HepG2 (cell line): Measurements from ENCODE around the gene TBRG4. TPM values are rescaled to one million over a fixed set of nuclear protein-coding genes. Genes with fewer than 3 reads are reported as not detected.

Experiments used
- ATAC-seq: fragments of 200-7000 bp; cut with Tn5 transposase; 3 replicates; pipeline ENCODE4 v1.9.1; 2020; ENCODE audit warnings: mild to moderate bottlenecking, moderate library complexity
- BruUV-seq: library from RNA; stranded (reverse); fragments of 400-500 nt; replicated peaks from 2 replicates; lab custom pipeline; 2021; lab: Mats Ljungman, UMichigan
- CTCF ChIA-PET: fragments of 300-600 bp; formaldehyde crosslinking; extraction: SDS; loops from one replicate; lab custom pipeline; 2021; ENCODE audit warnings: low total read pairs, inconsistent platforms, low intra/inter-chr PET ratio; lab: Yijun Ruan, JAX
- POLR2A ChIA-PET: fragments of 350-600 bp; sonication (Branson Sonifier 250); formaldehyde crosslinking; loops from one replicate; lab custom pipeline; 2020; ENCODE audit warnings: antibody characterized with exemption, inconsistent platforms; lab: Yijun Ruan, JAX
- DNase-seq: peaks from one replicate; pipeline ENCODE4 v3.0.0-alpha.2; 2015; ENCODE audit warnings: low spot score
- FAIRE-seq: peaks from 3 replicates; lab custom pipeline; 2011; peaks lifted over from hg19 to GRCh38; lab: Jason Lieb, UNC
- H2AFZ ChIP-seq: one replicate; pipeline ENCODE4 v1.6.1; 2011; ENCODE audit warnings: low read length, inconsistent platforms
- H3K27ac ChIP-seq: fragments of 300-600 bp; 3 replicates; pipeline ENCODE4 v1.8.0; 2011; ENCODE audit warnings: mixed run types, mild to moderate bottlenecking, mixed read lengths, low read length, inconsistent platforms; ENCODE audit not compliant: insufficient read depth; ENCODE audit errors: extremely low read length
- H3K27me3 ChIP-seq, 2 experiments: fragments of 200-600 bp in 1 of 2; 2 replicates in 1 of 2; 3 replicates in 1 of 2; pipeline versions ENCODE4 v1.6.0 to v1.8.0; 2011; ENCODE audit warnings: low read length in 2 of 2, mild to moderate bottlenecking in 2 of 2, moderate library complexity in 2 of 2, inconsistent platforms in 1 of 2; ENCODE audit not compliant: insufficient read depth in 2 of 2, control insufficient read depth in 1 of 2
- H3K36me3 ChIP-seq, 2 experiments: fragments of 200-600 bp in 1 of 2; replicated peaks in 1 of 2; 2 replicates in 1 of 2; 3 replicates in 1 of 2; pipeline versions ENCODE4 v1.5.1 to v1.8.0; 2011; ENCODE audit warnings: low read length in 2 of 2, inconsistent platforms in 1 of 2; ENCODE audit not compliant: insufficient read depth in 2 of 2, control insufficient read depth in 1 of 2
- H3K4me1 ChIP-seq: 2 replicates; pipeline ENCODE4 v1.5.1; 2012; ENCODE audit warnings: low read length, inconsistent platforms; ENCODE audit not compliant: insufficient read depth
- H3K4me2 ChIP-seq: 2 replicates; pipeline ENCODE4 v1.6.0; 2011; ENCODE audit warnings: low read depth, low read length, inconsistent platforms
- H3K4me3 ChIP-seq, 3 experiments: fragments of 200-600 bp in 1 of 3; sonication (generic), shearing (Covaris generic) in 1 of 3; replicated peaks in 1 of 3; 2 replicates each; pipeline ENCODE4 v1.5.1; 2011 to 2016; ENCODE audit warnings: low read length in 3 of 3, inconsistent platforms in 2 of 3, low read depth in 2 of 3, mild to moderate bottlenecking in 2 of 3, control low read depth in 1 of 3, mixed read lengths in 1 of 3; ENCODE audit not compliant: insufficient read depth in 1 of 3
- H3K79me2 ChIP-seq: one replicate; pipeline ENCODE4 v1.6.1; 2011; ENCODE audit warnings: low read length, inconsistent platforms; ENCODE audit not compliant: insufficient read depth
- H3K9ac ChIP-seq: 2 replicates; pipeline ENCODE4 v1.6.0; 2011; ENCODE audit warnings: mild to moderate bottlenecking, low read depth, low read length, inconsistent platforms; ENCODE audit not compliant: insufficient read depth
- H3K9me3 ChIP-seq: 2 replicates; pipeline ENCODE4 v1.5.1; 2012; ENCODE audit warnings: mild to moderate bottlenecking, low read length
- H4K20me1 ChIP-seq: 2 replicates; pipeline ENCODE4 v1.6.0; 2011; ENCODE audit warnings: inconsistent platforms, mild to moderate bottlenecking, low read length, moderate library complexity; ENCODE audit not compliant: insufficient read depth
- ATF1 ChIP-seq: IDR thresholded peaks from 2 replicates; pipeline ENCODE4 v1.6.1; 2016; ENCODE audit warnings: mild to moderate bottlenecking, control low read depth
- HNRNPH1 ChIP-seq: fragments of 200-400 bp; formaldehyde crosslinking; optimal IDR thresholded peaks from 2 replicates; pipeline ENCODE3; 2017; ENCODE audit warnings: mild to moderate bottlenecking, low read depth, low read length
- IKZF1 ChIP-seq: fragments of 450-650 bp; IDR thresholded peaks from 2 replicates; pipeline ENCODE4 v1.7.1; 2016
- RBAK ChIP-seq: sonication (generic); formaldehyde crosslinking; IDR thresholded peaks from 2 replicates; pipeline ENCODE4 v1.5.1; 2020; ENCODE audit warnings: mild to moderate bottlenecking, missing genetic modification reagents
- SRY ChIP-seq: sonication (generic); formaldehyde crosslinking; IDR thresholded peaks from 2 replicates; pipeline ENCODE4 v1.8.0; 2022; ENCODE audit warnings: mild to moderate bottlenecking, missing genetic modification reagents
- THAP7 ChIP-seq: sonication (generic); formaldehyde crosslinking; IDR thresholded peaks from 2 replicates; pipeline ENCODE4 v1.8.1; 2023; ENCODE audit warnings: mild to moderate bottlenecking, missing genetic modification reagents
- TOPORS ChIP-seq: sonication (generic); formaldehyde crosslinking; IDR thresholded peaks from 2 replicates; pipeline ENCODE4 v1.8.0; 2023; ENCODE audit warnings: mild to moderate bottlenecking, missing genetic modification reagents
- ZBTB40 ChIP-seq, 2 experiments: fragments of 450-650 bp in 1 of 2; sonication (generic) in 1 of 2; formaldehyde crosslinking in 1 of 2; IDR thresholded peaks; 2 replicates each; pipeline versions ENCODE4 v1.6.1 to v1.8.0; 2016 to 2022; ENCODE audit warnings: antibody characterized with exemption in 1 of 2, mild to moderate bottlenecking in 1 of 2, missing genetic modification reagents in 1 of 2
- ZBTB7B ChIP-seq: sonication (generic); formaldehyde crosslinking; IDR thresholded peaks from 2 replicates; pipeline ENCODE4 v1.4.0; 2020; ENCODE audit warnings: missing genetic modification reagents
- ZNF331 ChIP-seq: sonication (generic); formaldehyde crosslinking; IDR thresholded peaks from 2 replicates; pipeline ENCODE4 v1.4.0; 2020; ENCODE audit warnings: missing genetic modification reagents
- ZNF34 ChIP-seq: sonication (generic); formaldehyde crosslinking; IDR thresholded peaks from 2 replicates; pipeline ENCODE4 v1.4.0; 2020; ENCODE audit warnings: mild to moderate bottlenecking, missing genetic modification reagents, borderline replicate concordance
- ZNF605 ChIP-seq: sonication (generic); formaldehyde crosslinking; IDR thresholded peaks from 2 replicates; pipeline ENCODE4 v1.8.0; 2022; ENCODE audit warnings: mild to moderate bottlenecking, missing genetic modification reagents
- WGBS: methylation state at CpG from one replicate; pipeline ENCODE4 v1.1.6; 2017; ENCODE audit warnings: low lambda C conversion rate; 5-methylcytosine and 5-hydroxymethylcytosine counted together
- in situ Hi-C: cut with HindIII; loops from 2 replicates; pipeline ENCODE4 v1.10.0; 2017; ENCODE audit warnings: low pct_unique_long_range_greater_than_20kb; ENCODE audit not compliant: extremely low pct_ligation_motif_present
- intact Hi-C: fragments of 100-400 bp; cut with micrococcal nuclease; formaldehyde crosslinking; loops from one replicate; pipeline ENCODE4 v1.10.0; 2022; ENCODE audit not compliant: unreplicated experiment
- polyA plus RNA-seq, 8 experiments: library from polyadenylated mRNA; depleted of rRNA in 3 of 8; stranded (reverse) in 7 of 8; unstranded in 1 of 8; fragments of >200 nt; fragmentation: Illumina TruSeq in 4 of 8; extraction: Trizol in 4 of 8; gene quantifications; 2 replicates each; pipeline versions ENCODE4 v1.2.1 to v1.2.3, GENCODE V29; 2011 to 2016; ENCODE audit warnings: low read depth in 4 of 8, missing spikeins in 1 of 8, mixed read lengths in 1 of 8; ENCODE audit not compliant: insufficient read depth in 1 of 8
- total RNA-seq, 5 experiments: library from RNA; depleted of rRNA; stranded (reverse); fragments of >200 nt; fragmentation: Illumina TruSeq; extraction: Trizol; gene quantifications; 2 replicates each; pipeline ENCODE4 v1.2.3, GENCODE V29; 2016; ENCODE audit warnings: low read depth in 1 of 5
- TF ChIP-seq, protein P1 (sequence below): IDR thresholded peaks from 2 replicates; pipeline ENCODE4 v1.6.1; 2016
- TF ChIP-seq, protein P2 (sequence below): IDR thresholded peaks from 2 replicates; pipeline ENCODE4 v1.6.1; 2016; ENCODE audit warnings: missing genetic modification reagents, missing compliant biosample characterization

The TBRG4 gene
- total and polyA plus RNA-seq, 2 of the 13 experiments (the other 11 are each of a cell fraction or from before 2014, with no cell fraction given) = 87.8 to 107 TPM

GRCh38 chr7:45080265-45080957, 31.1 kb downstream of the TBRG4 start:
- peaks cover 3 to 21% of the 10 kb centered on the region in 2 experiments; a peak in 4 of 5 replicates for H3K27me3 ChIP-seq
- peak; percentile 6; the same call in 2 of the 3 replicates for ATAC-seq
- intact Hi-C loops (no loop called here), in situ Hi-C loops (no loop called here)
- H3K9ac ChIP-seq = no peak overlapping the region
- CTCF ChIA-PET = no interaction called here
- POLR2A ChIA-PET = no interaction called here
- BruUV-seq = no TSS peak
- no peak overlapping the region for H3K4me3 ChIP-seq
- no peak overlapping the region for H3K27ac ChIP-seq
- no peak for DNase-seq
- no peak for FAIRE-seq
- H3K9me3 ChIP-seq = no peaks in the 10 kb centered on the region
- H3K4me2 ChIP-seq = no peak overlapping the region
- H3K4me1 ChIP-seq = no peaks in the 10 kb centered on the region
- H2AFZ ChIP-seq = no peak overlapping the region
- H3K36me3 ChIP-seq = peaks cover 2 to 7% of the 10 kb centered on the region in 2 experiments; a peak in 2 of 5 replicates
- WGBS = 32% methylated on average over 10 of the region's 17 CpGs
- no peaks in the 10 kb centered on the region for H4K20me1 ChIP-seq
- H3K79me2 ChIP-seq = no peaks in the 10 kb centered on the region
- TF ChIP-seq SRY (CRISPR knock-in tag) = no peak
- no peak for TF ChIP-seq ZNF34 (CRISPR knock-in tag)
- no peak for TF ChIP-seq ZNF605 (CRISPR knock-in tag)
- TF ChIP-seq ATF1 (CRISPR knock-in tag) = no peak
- TF ChIP-seq ZBTB7B (CRISPR knock-in tag) = no peak
- no peak for TF ChIP-seq TOPORS (CRISPR knock-in tag)
- TF ChIP-seq, protein P1, sequence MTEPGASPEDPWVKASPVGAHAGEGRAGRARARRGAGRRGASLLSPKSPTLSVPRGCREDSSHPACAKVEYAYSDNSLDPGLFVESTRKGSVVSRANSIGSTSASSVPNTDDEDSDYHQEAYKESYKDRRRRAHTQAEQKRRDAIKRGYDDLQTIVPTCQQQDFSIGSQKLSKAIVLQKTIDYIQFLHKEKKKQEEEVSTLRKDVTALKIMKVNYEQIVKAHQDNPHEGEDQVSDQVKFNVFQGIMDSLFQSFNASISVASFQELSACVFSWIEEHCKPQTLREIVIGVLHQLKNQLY = no peak
- TF ChIP-seq IKZF1 = no peak
- no peak for TF ChIP-seq THAP7 (CRISPR knock-in tag)
- TF ChIP-seq RBAK (CRISPR knock-in tag) = no peak
- TF ChIP-seq ZBTB40 (IDR thresholded peaks at IDR 0.05) = no peak
- TF ChIP-seq ZBTB40 (CRISPR knock-in tag; IDR thresholded peaks at IDR 0.05) = no peak
- TF ChIP-seq ZNF331 (CRISPR knock-in tag) = no peak
- TF ChIP-seq, protein P2, sequence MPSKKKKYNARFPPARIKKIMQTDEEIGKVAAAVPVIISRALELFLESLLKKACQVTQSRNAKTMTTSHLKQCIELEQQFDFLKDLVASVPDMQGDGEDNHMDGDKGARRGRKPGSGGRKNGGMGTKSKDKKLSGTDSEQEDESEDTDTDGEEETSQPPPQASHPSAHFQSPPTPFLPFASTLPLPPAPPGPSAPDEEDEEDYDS = no peak
- TF ChIP-seq HNRNPH1 = no peak
